Panc1 (cell line): ENCODE data around the gene FARP2. TPM values are rescaled to one million over a fixed set of nuclear protein-coding genes. Genes with fewer than 3 reads are reported as not detected.
A peak's percentile ranks its signal among the peaks of the same experiment; 100 is the strongest.

Experiments used
- ATAC-seq: fragments of 200-7000 bp; cut with Tn5 transposase; 2 replicates; pipeline ENCODE4 v1.9.1; 2020; ENCODE audit warnings: mild to moderate bottlenecking, moderate library complexity
- BruUV-seq: library from RNA; stranded (reverse); fragments of 400-500 nt; replicated peaks from 2 replicates; lab custom pipeline; 2021; lab: Mats Ljungman, UMichigan
- CTCF ChIA-PET: fragments of 300-600 bp; sonication (Branson Sonifier 250); formaldehyde crosslinking; loops from one replicate; lab custom pipeline; 2022; ENCODE audit warnings: antibody characterized with exemption; lab: Charles Lee
- POLR2A ChIA-PET: fragments of 300-600 bp; sonication (Branson Sonifier 250); formaldehyde crosslinking; loops from one replicate; lab custom pipeline; 2022; ENCODE audit warnings: antibody characterized with exemption; lab: Charles Lee
- DNase-seq: peaks from one replicate; pipeline ENCODE4 v3.0.0-alpha.2; 2010; ENCODE audit warnings: low read depth, low spot score
- H3K27ac ChIP-seq: 2 replicates; pipeline ENCODE4 v1.5.1; 2011; ENCODE audit warnings: mild to moderate bottlenecking, low read length, inconsistent platforms
- H3K27me3 ChIP-seq: fragments of 200-500 bp; sonication (Bioruptor generic); 2 replicates; pipeline ENCODE4 v1.6.0; 2014; ENCODE audit warnings: low read length, inconsistent platforms; ENCODE audit not compliant: control insufficient read depth, insufficient read depth
- H3K36me3 ChIP-seq: fragments of 200-500 bp; sonication (Bioruptor generic); 2 replicates; pipeline ENCODE4 v1.5.1; 2014; ENCODE audit warnings: inconsistent platforms, mild to moderate bottlenecking, low read length, moderate library complexity; ENCODE audit not compliant: control insufficient read depth, insufficient read depth
- H3K4me1 ChIP-seq: 2 replicates; pipeline ENCODE4 v1.5.1; 2011; ENCODE audit warnings: inconsistent platforms, mild to moderate bottlenecking, low read length, moderate library complexity; ENCODE audit not compliant: control insufficient read depth, insufficient read depth
- H3K4me3 ChIP-seq, 2 experiments: 2 replicates each; pipeline ENCODE4 v1.5.1; 2011 to 2012; ENCODE audit warnings: low read depth in 2 of 2, low read length in 2 of 2, mild to moderate bottlenecking in 2 of 2, inconsistent platforms in 1 of 2, moderate library complexity in 1 of 2
- H3K9me3 ChIP-seq: fragments of 200-500 bp; sonication (Bioruptor generic); 2 replicates; pipeline ENCODE4 v1.5.1; 2014; ENCODE audit warnings: low read depth, mild to moderate bottlenecking, inconsistent platforms, low read length, moderate library complexity; ENCODE audit not compliant: control insufficient read depth, insufficient read depth
- CTCF ChIP-seq: fragments of 450-650 bp; IDR thresholded peaks from 2 replicates; pipeline ENCODE4 v1.5.1; 2017; ENCODE audit warnings: mild to moderate bottlenecking
- POLR2AphosphoS5 ChIP-seq: IDR thresholded peaks from 2 replicates; pipeline ENCODE4 v1.6.1; 2012; ENCODE audit warnings: mild to moderate bottlenecking, low read depth, low read length, moderate library complexity
- REST ChIP-seq, 2 experiments: IDR thresholded peaks; 2 replicates each; pipeline ENCODE4 v1.6.1; 2011 to 2012; ENCODE audit warnings: low read depth in 2 of 2, control low read depth in 1 of 2, low read length in 1 of 2, mild to moderate bottlenecking in 1 of 2, moderate library complexity in 1 of 2; ENCODE audit not compliant: insufficient read depth in 1 of 2
- SIN3A ChIP-seq: IDR thresholded peaks from 2 replicates; pipeline ENCODE4 v1.6.1; 2012; ENCODE audit warnings: low read depth, mild to moderate bottlenecking, low read length, moderate library complexity, borderline replicate concordance; ENCODE audit not compliant: insufficient read depth
- TCF7L2 ChIP-seq: IDR thresholded peaks from 2 replicates; pipeline ENCODE4 v1.6.1; 2011; ENCODE audit warnings: mild to moderate bottlenecking, low read depth, low read length, inconsistent platforms
- in situ Hi-C: cut with HindIII; loops from 2 replicates; pipeline ENCODE4 v1.10.0; 2016; ENCODE audit warnings: low sequenced_read_pairs, low pct_unique_long_range_greater_than_20kb
- intact Hi-C: fragments of 100-400 bp; cut with micrococcal nuclease; formaldehyde crosslinking; loops from one replicate; pipeline ENCODE4 v1.10.0; 2022; ENCODE audit not compliant: unreplicated experiment
- total RNA-seq: library from RNA; stranded (reverse); gene quantifications from one replicate; pipeline ENCODE4 v1.2.1, GENCODE V29; 2021; ENCODE audit not compliant: unreplicated experiment

FARP2 gene
- total RNA-seq, 1 experiment from 2014 or later = 80.3 TPM

- no peaks in the 10 kb centered on the region for H3K4me1 ChIP-seq
- H3K27me3 ChIP-seq = no peaks in the 10 kb centered on the region
- H3K9me3 ChIP-seq = no peaks in the 10 kb centered on the region
- no peak for TF ChIP-seq TCF7L2
- no peak for TF ChIP-seq SIN3A
- no peak for TF ChIP-seq POLR2AphosphoS5
- no peak for TF ChIP-seq REST (IDR thresholded peaks at IDR 0.05; ENCODE audit: insufficient read depth in 1 of 2, low read depth in 2 of 2, low read length in 1 of 2)
- TF ChIP-seq CTCF = no peak
- ChIA-PET POLR2A (no interaction called here), CTCF (no interaction called here)
- intact Hi-C loops (no loop called here), in situ Hi-C loops (no loop called here)
- H3K4me3 ChIP-seq = no peak overlapping the region
- BruUV-seq = no TSS peak
- peaks cover 28% of the 10 kb centered on the region for H3K36me3 ChIP-seq
- H3K27ac ChIP-seq = no peak overlapping the region
- no peak for ATAC-seq
- DNase-seq = no peak
These were observed 26.1 kb upstream of the FARP2 start for GRCh38 chr2:241329669-241330615.

GRCh38 chr2:241330616-241330981, 25.5 kb upstream of the FARP2 start:
- BruUV-seq = TSS peak; percentile 3
- TF ChIP-seq POLR2AphosphoS5 = no peak
- no peak for TF ChIP-seq CTCF
- no peak for TF ChIP-seq SIN3A
- TF ChIP-seq REST (IDR thresholded peaks at IDR 0.05; ENCODE audit: insufficient read depth in 1 of 2, low read depth in 2 of 2, low read length in 1 of 2) = no peak
- no peak for TF ChIP-seq TCF7L2
- H3K36me3 ChIP-seq = peaks cover 27% of the 10 kb centered on the region
- H3K4me3 ChIP-seq = no peak overlapping the region
- ATAC-seq (no peak), DNase-seq (no peak)
- intact Hi-C loops (no loop called here), in situ Hi-C loops (no loop called here)
- ChIA-PET CTCF (no interaction called here), POLR2A (no interaction called here)
- H3K9me3 ChIP-seq = no peaks in the 10 kb centered on the region
- H3K4me1 ChIP-seq = no peaks in the 10 kb centered on the region
- H3K27me3 ChIP-seq = no peaks in the 10 kb centered on the region
- H3K27ac ChIP-seq = no peak overlapping the region
